HEK293 (cell line): ENCODE results near the gene CAMK1G.

Experiments used
- CTCF ChIA-PET: fragments of 350-600 bp; formaldehyde crosslinking; extraction: SDS; loops from one replicate; lab custom pipeline; 2021; ENCODE audit warnings: antibody characterized with exemption; lab: Yijun Ruan, JAX
- POLR2A ChIA-PET: fragments of 300-600 bp; formaldehyde crosslinking; extraction: SDS; loops from one replicate; lab custom pipeline; 2020; ENCODE audit warnings: antibody characterized with exemption, inconsistent platforms; lab: Yijun Ruan, JAX
- H3K27ac ChIP-seq: fragments of 200-500 bp; sonication (Bioruptor generic); 2 replicates; pipeline ENCODE4 v1.5.1; 2014; ENCODE audit warnings: low read depth, low read length, control low read depth, inconsistent platforms; ENCODE audit errors: extremely low read depth
- H3K36me3 ChIP-seq, 2 experiments: fragments of 200-500 bp in 1 of 2; sonication (Bioruptor generic) in 1 of 2; 1 replicate in 1 of 2; 2 replicates in 1 of 2; pipeline ENCODE4 v1.5.1; 2014 to 2017; ENCODE audit warnings: inconsistent platforms in 2 of 2, low read length in 2 of 2; ENCODE audit not compliant: control insufficient read depth in 2 of 2, insufficient read depth in 1 of 2
- H3K4me1 ChIP-seq: fragments of 200-500 bp; sonication (Bioruptor generic); 2 replicates; pipeline ENCODE4 v1.5.1; 2014; ENCODE audit warnings: mild to moderate bottlenecking, low read length, inconsistent platforms; ENCODE audit not compliant: control insufficient read depth, insufficient read depth
- H3K4me3 ChIP-seq: 2 replicates; pipeline ENCODE4 v1.5.1; 2011; ENCODE audit warnings: low read depth, mild to moderate bottlenecking, control low read depth, low read length, moderate library complexity
- H3K9me3 ChIP-seq: fragments of 200-500 bp; sonication (Bioruptor generic); 2 replicates; pipeline ENCODE4 v1.5.1; 2014; ENCODE audit warnings: low read depth, low read length, inconsistent platforms; ENCODE audit not compliant: control insufficient read depth, insufficient read depth
- FEZF1 ChIP-seq: fragments of 450-650 bp; formaldehyde crosslinking; IDR thresholded peaks from 2 replicates; pipeline ENCODE4 v1.5.1; 2016; ENCODE audit warnings: missing biosample characterization, missing genetic modification characterization
- OSR2 ChIP-seq: fragments of 450-650 bp; formaldehyde crosslinking; IDR thresholded peaks from 2 replicates; pipeline ENCODE4 v1.5.1; 2016; ENCODE audit warnings: missing biosample characterization, missing genetic modification characterization
- ZFP37 ChIP-seq: fragments of 450-650 bp; formaldehyde crosslinking; IDR thresholded peaks from 2 replicates; pipeline ENCODE4 v1.5.1; 2016; ENCODE audit warnings: missing biosample characterization, missing genetic modification characterization
- ZNF114 ChIP-seq: fragments of 450-650 bp; formaldehyde crosslinking; IDR thresholded peaks from 2 replicates; pipeline ENCODE4 v1.5.0; 2017; ENCODE audit warnings: missing biosample characterization, missing genetic modification characterization
- ZNF26 ChIP-seq: fragments of 450-650 bp; formaldehyde crosslinking; IDR thresholded peaks from 2 replicates; pipeline ENCODE4 v1.5.1; 2016; ENCODE audit warnings: missing biosample characterization, missing genetic modification characterization
- ZNF335 ChIP-seq: fragments of 450-650 bp; formaldehyde crosslinking; conservative IDR thresholded peaks from 2 replicates; pipeline ENCODE4 v1.5.1; 2016; ENCODE audit warnings: missing biosample characterization, missing genetic modification characterization
- ZNF37A ChIP-seq: fragments of 450-650 bp; IDR thresholded peaks from 2 replicates; pipeline ENCODE4 v1.5.1; 2018; ENCODE audit warnings: missing biosample characterization, missing genetic modification characterization
- ZNF416 ChIP-seq: fragments of 450-650 bp; formaldehyde crosslinking; IDR thresholded peaks from 2 replicates; pipeline ENCODE4 v1.5.1; 2016; ENCODE audit warnings: missing biosample characterization, missing genetic modification characterization
- ZNF530 ChIP-seq: fragments of 450-650 bp; formaldehyde crosslinking; IDR thresholded peaks from 2 replicates; pipeline ENCODE4 v1.5.1; 2016; ENCODE audit warnings: low read depth, missing biosample characterization, missing genetic modification characterization
- ZNF560 ChIP-seq: fragments of 450-650 bp; formaldehyde crosslinking; IDR thresholded peaks from 2 replicates; pipeline ENCODE4 v1.5.1; 2017; ENCODE audit warnings: missing biosample characterization, missing genetic modification characterization, borderline replicate concordance
- ZNF596 ChIP-seq: fragments of 450-650 bp; IDR thresholded peaks from 2 replicates; pipeline ENCODE4 v1.5.0; 2018; ENCODE audit warnings: missing biosample characterization, mild to moderate bottlenecking, missing genetic modification characterization, moderate library complexity
- ZNF610 ChIP-seq: fragments of 450-650 bp; formaldehyde crosslinking; IDR thresholded peaks from 2 replicates; pipeline ENCODE4 v1.5.1; 2016; ENCODE audit warnings: missing biosample characterization, missing genetic modification characterization, borderline replicate concordance
- ZNF639 ChIP-seq: fragments of 450-650 bp; formaldehyde crosslinking; IDR thresholded peaks from 2 replicates; pipeline ENCODE4 v1.5.1; 2016; ENCODE audit warnings: missing biosample characterization, missing genetic modification characterization
- ZNF785 ChIP-seq: fragments of 450-650 bp; formaldehyde crosslinking; IDR thresholded peaks from 2 replicates; pipeline ENCODE4 v1.5.1; 2016; ENCODE audit warnings: missing biosample characterization, missing genetic modification characterization
- ZNF791 ChIP-seq: fragments of 450-650 bp; formaldehyde crosslinking; IDR thresholded peaks from 2 replicates; pipeline ENCODE4 v1.5.1; 2016; ENCODE audit warnings: missing biosample characterization, missing genetic modification characterization
- ZNF837 ChIP-seq: fragments of 450-650 bp; formaldehyde crosslinking; IDR thresholded peaks from 2 replicates; pipeline ENCODE4 v1.5.1; 2016; ENCODE audit warnings: missing biosample characterization, missing genetic modification characterization
- ZSCAN4 ChIP-seq: fragments of 450-650 bp; formaldehyde crosslinking; IDR thresholded peaks from 2 replicates; pipeline ENCODE4 v1.5.1; 2017; ENCODE audit warnings: missing biosample characterization, missing genetic modification characterization

The CAMK1G gene

GRCh38 chr1:209657140-209657879, 73.8 kb downstream of the CAMK1G start (continued):
- TF ChIP-seq ZNF37A, result no peak
- TF ChIP-seq ZNF610 (tag by site-specific recombination), result no peak
- TF ChIP-seq ZNF26, result no peak
- TF ChIP-seq ZNF114 (tag by site-specific recombination), result no peak
- TF ChIP-seq FEZF1 (tag by site-specific recombination), result no peak
- TF ChIP-seq ZNF791, result no peak
- TF ChIP-seq ZNF596 (tag by site-specific recombination), result no peak

- Histone ChIP-seq H3K27ac (no peak overlapping the region), H3K4me1 (peaks cover 5% of the 10 kb centered on the region), H3K36me3 (no peaks in the 10 kb centered on the region), H3K9me3 (no peaks in the 10 kb centered on the region), H3K4me3 (no peak overlapping the region)
- no peak for TF ChIP-seq ZSCAN4 (tag by site-specific recombination)
- ChIA-PET POLR2A (no interaction called here), CTCF (interaction anchor here (0.6 to 1.7 kb wide), 3 partner anchors 9 to 92 kb away, joined by 3 to 4 read pairs (median 3); no protein-coding TSS in a partner anchor)
Observed at GRCh38 chr1:209657918-209658317, 74.4 kb downstream of the CAMK1G start.

- no peak overlapping the region for H3K27ac ChIP-seq
- no peaks in the 10 kb centered on the region for H3K9me3 ChIP-seq
- H3K4me3 ChIP-seq, result no peak overlapping the region
- no peaks in the 10 kb centered on the region for H3K4me1 ChIP-seq
- no peak for TF ChIP-seq ZNF837 (tag by site-specific recombination)
- TF ChIP-seq ZNF785 (tag by site-specific recombination), result no peak
- TF ChIP-seq OSR2 (tag by site-specific recombination), result no peak
- TF ChIP-seq ZNF335 (tag by site-specific recombination), result no peak
- no peak for TF ChIP-seq ZNF560 (tag by site-specific recombination)
- TF ChIP-seq ZNF416 (tag by site-specific recombination), result no peak
- no peak for TF ChIP-seq ZFP37 (tag by site-specific recombination)
- no peak for TF ChIP-seq ZNF639 (tag by site-specific recombination)
- TF ChIP-seq ZNF530 (tag by site-specific recombination), result no peak
- H3K36me3 ChIP-seq, result no peaks in the 10 kb centered on the region
- POLR2A ChIA-PET, result no interaction called here
- CTCF ChIA-PET, result no interaction called here
Observed at GRCh38 chr1:209659909-209660308, 76.4 kb downstream of the CAMK1G start.
